Endothelial cell of umbilical vein (primary cell): ENCODE data around the gene SLC25A26. TPM values are rescaled to one million over a fixed set of nuclear protein-coding genes. Genes with fewer than 3 reads are reported as not detected.

Source experiments
- BruUV-seq: library from RNA; stranded (reverse); fragments of 400-500 nt; replicated peaks from 2 replicates; lab custom pipeline; 2021; lab: Mats Ljungman, UMichigan
- CTCF ChIA-PET: fragments of 300-600, 350-600 bp; sonication (Branson Sonifier 250); formaldehyde crosslinking; loops from one replicate; lab custom pipeline; 2021; ENCODE audit warnings: antibody characterized with exemption, inconsistent platforms; lab: Charles Lee
- POLR2A ChIA-PET: fragments of 300-600, 350-600 bp; sonication (Branson Sonifier 250); formaldehyde crosslinking; loops from one replicate; lab custom pipeline; 2021; ENCODE audit warnings: antibody characterized with exemption, inconsistent platforms; lab: Charles Lee
- DNase-seq: peaks from one replicate; pipeline ENCODE4 v3.0.0-alpha.2; 2011; ENCODE audit warnings: low read depth, low spot score
- FAIRE-seq: peaks from 2 replicates; lab custom pipeline; 2011; peaks lifted over from hg19 to GRCh38; lab: Jason Lieb, UNC
- H2AFZ ChIP-seq: 2 replicates; pipeline ENCODE4 v1.6.0; 2012; ENCODE audit warnings: low read depth, low read length, control low read depth, inconsistent platforms
- H3K27ac ChIP-seq: 2 replicates; pipeline ENCODE4 v1.5.1; 2011; ENCODE audit warnings: low read depth, mild to moderate bottlenecking, control low read depth, low read length, moderate library complexity; ENCODE audit not compliant: insufficient read depth
- H3K27me3 ChIP-seq, 2 experiments: 2 replicates each; pipeline versions ENCODE4 v1.6.0 to v1.6.1; 2011; ENCODE audit warnings: low read length in 2 of 2, mixed read lengths in 1 of 2; ENCODE audit not compliant: control insufficient read depth in 2 of 2, insufficient read depth in 2 of 2
- H3K36me3 ChIP-seq, 2 experiments: 2 replicates in 1 of 2; 3 replicates in 1 of 2; pipeline ENCODE4 v1.5.1; 2011; ENCODE audit warnings: low read length in 2 of 2, mild to moderate bottlenecking in 1 of 2, moderate library complexity in 1 of 2; ENCODE audit not compliant: control insufficient read depth in 2 of 2, insufficient read depth in 2 of 2; ENCODE audit errors: extremely low read depth in 1 of 2
- H3K4me1 ChIP-seq: 3 replicates; pipeline ENCODE4 v1.5.1; 2011; ENCODE audit warnings: mild to moderate bottlenecking, low read length; ENCODE audit not compliant: control insufficient read depth, insufficient read depth; ENCODE audit errors: extremely low read depth
- H3K4me2 ChIP-seq: 2 replicates; pipeline ENCODE4 v1.6.1; 2011; ENCODE audit warnings: low read length, control low read depth, mixed read lengths; ENCODE audit not compliant: insufficient read depth
- H3K4me3 ChIP-seq, 3 experiments: fragments of 200-600 bp in 1 of 3; sonication (generic), shearing (Covaris generic) in 1 of 3; replicated peaks in 1 of 3; 2 replicates each; pipeline ENCODE4 v1.5.1; 2011 to 2016; ENCODE audit warnings: control low read depth in 3 of 3, low read length in 3 of 3, mild to moderate bottlenecking in 2 of 3, inconsistent platforms in 1 of 3, low read depth in 1 of 3, moderate library complexity in 1 of 3; ENCODE audit not compliant: insufficient read depth in 1 of 3
- H3K79me2 ChIP-seq: 2 replicates; pipeline ENCODE4 v1.6.0; 2012; ENCODE audit warnings: low read length, inconsistent platforms; ENCODE audit not compliant: control insufficient read depth, insufficient read depth
- H3K9ac ChIP-seq: replicated peaks from 2 replicates; pipeline ENCODE3; 2011; ENCODE audit warnings: low read length, control low read depth; ENCODE audit not compliant: insufficient read depth; ENCODE audit errors: extremely low read depth
- H3K9me1 ChIP-seq: replicated peaks from 3 replicates; pipeline ENCODE4 v1.6.0; 2011; ENCODE audit warnings: mild to moderate bottlenecking, low read length; ENCODE audit not compliant: control insufficient read depth, insufficient read depth; ENCODE audit errors: extremely low read depth
- H3K9me3 ChIP-seq: replicated peaks from 2 replicates; pipeline ENCODE4 v1.5.1; 2012; ENCODE audit warnings: low read length, inconsistent platforms; ENCODE audit not compliant: control insufficient read depth, insufficient read depth
- H4K20me1 ChIP-seq: replicated peaks from 2 replicates; pipeline ENCODE3; 2011; ENCODE audit warnings: mild to moderate bottlenecking, low read length; ENCODE audit not compliant: control insufficient read depth, insufficient read depth; ENCODE audit errors: extremely low read depth
- CTCF ChIP-seq, 2 donors: IDR thresholded peaks; 1 replicate in 1 of 2; 2 replicates in 1 of 2; pipeline ENCODE4 v1.5.1; 2011; ENCODE audit warnings: low read length in 2 of 2, mild to moderate bottlenecking in 2 of 2, moderate library complexity in 2 of 2, control low read depth in 1 of 2, inconsistent platforms in 1 of 2, low read depth in 1 of 2; ENCODE audit not compliant: insufficient read depth in 1 of 2; ENCODE audit errors: extremely low read depth in 1 of 2
- EZH2 ChIP-seq: IDR thresholded peaks from 2 replicates; pipeline ENCODE4 v1.6.1; 2012; ENCODE audit warnings: borderline replicate concordance, low read depth, mild to moderate bottlenecking, moderate library complexity, low read length, inconsistent platforms; ENCODE audit not compliant: severe bottlenecking
- FOS ChIP-seq: IDR thresholded peaks from 2 replicates; pipeline ENCODE4 v1.6.1; 2011; ENCODE audit warnings: mild to moderate bottlenecking, low read length, moderate library complexity, borderline replicate concordance; ENCODE audit not compliant: insufficient read depth
- GATA2 ChIP-seq: IDR thresholded peaks from 2 replicates; pipeline ENCODE4 v1.7.0; 2011; ENCODE audit warnings: low read depth, mild to moderate bottlenecking, moderate library complexity, mixed read lengths, low read length; ENCODE audit not compliant: insufficient read length, insufficient read depth
- JUN ChIP-seq: IDR thresholded peaks from 2 replicates; pipeline ENCODE4 v1.6.1; 2011; ENCODE audit warnings: borderline replicate concordance, low read depth; ENCODE audit not compliant: insufficient read length, insufficient read depth
- MAX ChIP-seq: IDR thresholded peaks from 2 replicates; pipeline ENCODE4 v1.6.1; 2011; ENCODE audit not compliant: insufficient read depth, insufficient read length
- MYC ChIP-seq: IDR thresholded peaks from one replicate; pipeline ENCODE4 v1.6.1; 2011; ENCODE audit warnings: mild to moderate bottlenecking, low read depth, low read length
- POLR2A ChIP-seq: IDR thresholded peaks from 2 replicates; pipeline ENCODE4 v1.6.1; 2012; ENCODE audit warnings: low read depth, mild to moderate bottlenecking, control low read depth, low read length
- POLR2AphosphoS5 ChIP-seq: IDR thresholded peaks from 2 replicates; pipeline ENCODE4 v1.6.1; 2012; ENCODE audit warnings: low read depth, mild to moderate bottlenecking, control low read depth, low read length, moderate library complexity; ENCODE audit not compliant: insufficient read depth
- dilution Hi-C: fragments of 300-500 bp; cut with MboI; formaldehyde crosslinking; loops from one replicate; pipeline ENCODE4 v1.15.0; 2019; ENCODE audit warnings: low sequenced_read_pairs; ENCODE audit not compliant: extremely low pct_ligation_motif_present
- intact Hi-C: fragments of 100-400 bp; cut with micrococcal nuclease; formaldehyde crosslinking; loops from one replicate; pipeline ENCODE4 v1.10.0; 2022
- polyA plus RNA-seq, 4 experiments: library from polyadenylated mRNA; depleted of rRNA in 3 of 4; stranded (reverse) in 3 of 4; unstranded in 1 of 4; fragments of >200 nt; gene quantifications; 2 replicates each; pipeline versions ENCODE4 v1.2.1 to v1.2.3, GENCODE V29; 2011 to 2012; ENCODE audit warnings: missing spikeins in 1 of 4
- total RNA-seq: library from RNA; stranded (reverse); gene quantifications from 2 replicates; pipeline ENCODE4 v1.2.3, GENCODE V29; 2021

SLC25A26 gene
- total and polyA plus RNA-seq, 2 donors (not counting 3 experiments of a cell fraction or from before 2014, with no cell fraction given) = 11.8 to 23.5 TPM

GRCh38 chr3:66297900-66298299, 77.1 kb downstream of the SLC25A26 start:
- H3K9me3 ChIP-seq = no peaks in the 10 kb centered on the region
- H3K36me3 ChIP-seq = no peaks in the 10 kb centered on the region
- CTCF ChIA-PET = interaction anchor here (0.9 to 1.9 kb wide), 9 partner anchors 14 to 524 kb away, joined by 3 to 14 read pairs (median 4); no protein-coding TSS in a partner anchor
- H3K27ac ChIP-seq = no peak overlapping the region
- BruUV-seq = no TSS peak
- FAIRE-seq (no peak), DNase-seq (no peak)
- H4K20me1 ChIP-seq = no peaks in the 10 kb centered on the region
- dilution Hi-C loops = no loop called here
- H3K4me3 ChIP-seq = no peak overlapping the region
- H3K27me3 ChIP-seq = no peaks in the 10 kb centered on the region
- POLR2A ChIA-PET = interaction anchor here (0.7 kb wide), 1 partner anchor 99 kb away, joined by 3 read pairs; no protein-coding TSS in a partner anchor
- no peak overlapping the region for H2AFZ ChIP-seq
- H3K4me2 ChIP-seq = no peak overlapping the region
- no peak for TF ChIP-seq EZH2
- TF ChIP-seq CTCF (IDR thresholded peaks at IDR 0.05; ENCODE audit: extremely low read depth in 1 of 2, insufficient read depth in 1 of 2, low read depth in 1 of 2, low read length in 2 of 2) = no peak
- TF ChIP-seq GATA2 = no peak
- no peak for TF ChIP-seq FOS
- TF ChIP-seq POLR2A = no peak
- no peak for TF ChIP-seq MYC
- TF ChIP-seq MAX = no peak
- TF ChIP-seq JUN = no peak
- TF ChIP-seq POLR2AphosphoS5 = no peak
- intact Hi-C loops = no loop called here
- H3K4me1 ChIP-seq = peaks cover 5% of the 10 kb centered on the region
- H3K9ac ChIP-seq = no peak overlapping the region
- H3K9me1 ChIP-seq = peaks cover 2% of the 10 kb centered on the region
- no peaks in the 10 kb centered on the region for H3K79me2 ChIP-seq
